ENCODE results near the gene CERS6.

Gene CERS6

GRCh38 chr2:168703926-168704325, 247.9 kb downstream of the CERS6 start:
- DNase-seq (ENCODE audit: low read depth), result no peak

DNA sequence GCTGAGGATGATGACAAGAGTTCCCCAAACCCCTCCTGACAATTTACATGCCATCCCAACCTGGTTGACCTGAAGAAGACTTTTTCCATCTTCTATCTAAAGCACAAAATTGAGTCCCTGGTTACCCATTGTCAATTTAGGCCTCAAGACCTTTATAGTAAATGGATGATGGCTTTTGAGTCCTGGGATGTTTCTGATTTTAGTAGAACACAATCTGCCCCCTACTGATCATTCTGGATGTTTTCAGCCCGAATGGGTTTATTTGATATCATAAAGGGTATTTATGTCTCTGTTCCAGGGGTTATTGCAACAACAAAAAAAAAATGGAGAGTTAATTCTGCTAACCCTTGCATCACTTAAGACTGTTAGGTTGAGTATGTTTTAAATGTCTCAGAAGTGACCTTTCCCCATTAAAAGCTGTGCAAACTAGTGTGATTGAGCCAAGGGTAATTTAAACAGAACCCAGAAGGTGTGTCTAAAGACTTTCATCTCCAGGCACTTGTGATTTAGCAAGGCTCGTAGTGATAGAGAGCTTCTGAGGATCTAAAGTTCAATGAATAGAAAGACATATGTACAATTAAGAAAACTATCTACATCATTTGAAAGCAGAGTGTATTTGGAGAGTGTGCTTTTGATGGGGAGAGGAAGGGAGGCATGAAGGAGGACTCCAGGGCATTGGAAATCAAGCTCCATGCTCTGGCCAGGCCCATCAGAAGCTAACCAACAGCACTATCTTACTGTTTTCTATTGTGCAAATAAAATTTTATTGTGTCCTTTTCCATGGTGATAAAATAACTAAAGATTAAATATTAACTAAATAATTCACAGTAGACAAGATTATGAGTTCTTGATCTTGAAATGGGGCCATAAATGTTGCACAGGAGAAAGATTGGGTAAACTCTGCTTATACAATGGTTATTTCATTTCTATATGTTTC, 249.7 kb downstream of the CERS6 start:
- DNase-seq (ENCODE audit: low read depth), result peak; percentile 46

GRCh38 chr2:168706806-168707205, 250.7 kb downstream of the CERS6 start:
- DNase-seq (ENCODE audit: low read depth), result no peak

- no peak for DNase-seq (ENCODE audit: low read depth)
Measured at GRCh38 chr2:168708080-168708479, 252.0 kb downstream of the CERS6 start.

GRCh38 chr2:168710754-168711467, 254.8 kb downstream of the CERS6 start:
- DNase-seq (ENCODE audit: low read depth), result no peak

GRCh38 chr2:168712053-168712452, 256.0 kb downstream of the CERS6 start:
- no peak for DNase-seq (ENCODE audit: low read depth)

- no peak for DNase-seq (ENCODE audit: low read depth)
Measured at GRCh38 chr2:168713325-168713724, 257.3 kb downstream of the CERS6 start.

- no peak for DNase-seq (ENCODE audit: low read depth)
Measured at GRCh38 chr2:168715849-168716248, 259.8 kb downstream of the CERS6 start.

DNA sequence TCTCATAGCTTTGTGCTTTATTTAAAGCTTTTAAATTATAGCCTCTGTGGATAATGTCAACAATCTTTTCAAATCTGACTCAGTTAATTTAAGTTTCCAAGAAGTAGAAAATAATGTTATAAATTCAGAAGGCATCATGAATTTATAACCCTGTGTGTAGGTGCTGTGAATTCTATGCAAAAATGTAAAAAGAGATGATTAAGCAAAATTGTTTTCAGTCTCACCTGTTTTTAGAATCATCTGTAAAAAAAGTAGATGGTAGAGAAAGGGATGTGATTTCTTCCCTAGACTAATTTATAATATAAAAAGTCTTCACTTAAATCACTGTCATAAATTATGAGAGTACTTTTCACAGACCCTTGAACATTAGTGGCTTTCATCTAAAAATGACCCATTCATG, 260.8 kb downstream of the CERS6 start:
- no peak for DNase-seq (ENCODE audit: low read depth)

DNA sequence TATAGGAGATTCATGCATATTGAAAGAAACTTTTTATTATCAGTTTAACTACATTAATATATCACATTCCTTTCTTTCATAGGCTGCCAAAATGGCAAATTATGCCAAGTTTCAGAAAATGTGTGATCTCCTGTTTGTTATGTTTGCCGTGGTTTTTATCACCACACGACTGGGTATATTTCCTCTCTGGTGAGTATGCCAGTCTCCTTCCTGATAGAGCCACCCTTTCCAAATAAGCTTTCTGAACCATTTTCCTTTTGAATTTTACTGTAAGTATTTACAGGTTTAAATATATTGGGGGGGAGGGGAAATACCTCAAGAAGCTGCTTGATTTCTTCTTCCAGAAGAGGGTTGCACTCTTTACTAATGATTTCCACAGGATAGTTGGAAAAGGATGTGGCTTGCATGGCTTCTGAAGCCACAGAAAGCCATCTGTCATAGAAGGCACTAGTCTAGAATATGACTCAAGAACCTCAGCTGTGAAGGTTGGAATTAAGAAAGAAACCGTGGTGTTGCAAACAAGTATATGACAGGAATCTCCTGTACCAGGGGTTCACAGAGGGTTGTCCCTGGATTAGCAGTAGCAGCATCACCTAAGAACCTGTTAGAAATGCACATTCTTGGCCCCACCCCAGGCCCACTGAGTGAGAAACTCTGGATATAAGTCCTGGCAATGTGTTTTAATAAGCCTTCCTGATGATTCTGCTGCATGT, 261.9 kb downstream of the CERS6 start:
- peak; percentile 18 for DNase-seq (ENCODE audit: low read depth)

GRCh38 chr2:168718622-168719021, 262.6 kb downstream of the CERS6 start:
- no peak for DNase-seq (ENCODE audit: low read depth)

GRCh38 chr2:168719446-168719845, 263.4 kb downstream of the CERS6 start:
- DNase-seq (ENCODE audit: low read depth), result no peak

- peak; percentile 85 for DNase-seq (ENCODE audit: low read depth)
Measured at GRCh38 chr2:168722592-168722991, 266.5 kb downstream of the CERS6 start.

DNA sequence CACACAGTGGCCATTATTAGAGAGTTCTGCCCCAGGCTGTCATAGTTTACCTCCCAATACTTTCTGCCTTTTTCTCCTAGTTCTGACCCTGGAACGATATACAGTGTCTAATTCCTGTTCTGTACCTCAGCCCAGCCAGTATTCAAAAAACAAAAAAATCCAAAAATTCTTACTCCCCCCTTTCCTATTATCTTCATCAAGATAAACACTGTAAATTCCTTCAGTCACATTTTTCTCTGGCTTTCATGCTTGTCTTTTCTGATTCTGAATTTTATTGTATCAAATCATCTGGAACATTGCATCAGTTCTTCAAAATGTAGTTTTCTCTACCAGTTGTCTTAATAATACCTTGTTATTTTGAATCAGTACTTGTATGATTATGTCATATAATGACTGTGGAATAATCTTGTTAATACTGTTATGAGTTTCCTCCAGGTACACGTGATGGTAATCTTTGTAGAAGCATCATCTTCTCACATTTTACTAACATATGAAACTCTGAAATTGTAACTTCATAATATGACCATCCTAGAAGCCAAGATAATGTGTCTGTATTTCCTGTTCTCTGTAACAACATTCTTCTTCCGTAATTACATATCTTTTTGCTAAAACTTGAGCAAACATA, 267.3 kb downstream of the CERS6 start:
- DNase-seq (ENCODE audit: low read depth), result peak; percentile 41

DNA sequence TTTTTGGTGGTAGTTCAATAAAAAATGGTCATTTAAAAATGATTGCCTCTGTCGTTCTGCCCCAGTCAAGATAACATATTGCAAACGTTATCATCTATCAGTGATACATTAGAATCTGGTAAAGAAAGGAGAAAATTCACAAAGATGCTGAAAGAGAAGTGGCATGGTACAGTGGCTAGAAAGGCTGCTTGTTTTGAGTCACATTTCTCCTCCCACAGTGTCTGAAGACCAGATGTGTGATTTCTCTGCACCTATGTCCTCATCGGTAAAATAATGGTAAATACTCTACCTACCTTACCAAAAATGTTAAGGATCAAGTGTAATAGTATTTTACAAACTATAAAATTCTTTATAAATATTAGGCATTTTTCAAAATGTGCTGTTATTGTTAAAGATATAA, 270.3 kb downstream of the CERS6 start:
- DNase-seq (ENCODE audit: low read depth), result no peak

- no peak for DNase-seq (ENCODE audit: low read depth)
Measured at GRCh38 chr2:168727904-168728470, 271.9 kb downstream of the CERS6 start.

DNA sequence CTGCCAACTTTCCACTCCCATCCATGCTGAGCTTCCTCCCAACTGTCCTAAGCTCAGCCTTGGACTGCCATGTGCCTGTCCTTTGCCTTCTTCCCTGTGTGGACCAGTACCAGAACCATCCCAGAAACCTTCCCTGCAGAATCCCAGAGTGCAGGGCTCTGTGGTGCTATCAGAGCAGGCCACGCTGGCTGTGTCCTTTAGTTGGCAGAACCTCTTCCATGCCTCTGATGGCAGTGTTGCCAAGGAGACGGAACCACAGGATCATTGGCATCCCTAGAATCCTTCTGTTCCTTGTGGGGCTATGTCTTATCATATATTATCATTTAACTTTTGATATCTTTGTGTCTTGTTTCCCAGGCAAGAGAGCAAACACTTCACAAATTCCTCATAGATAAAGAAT, 273.4 kb downstream of the CERS6 start:
- DNase-seq (ENCODE audit: low read depth), result no peak

- DNase-seq (ENCODE audit: low read depth), result no peak
Measured at GRCh38 chr2:168730344-168730743, 274.3 kb downstream of the CERS6 start.

GRCh38 chr2:168731002-168731401, 274.9 kb downstream of the CERS6 start:
- DNase-seq (ENCODE audit: low read depth), result no peak

GRCh38 chr2:168731616-168732015, 275.5 kb downstream of the CERS6 start:
- DNase-seq (ENCODE audit: low read depth), result peak; percentile 9

GRCh38 chr2:168732100-168732499, 276.0 kb downstream of the CERS6 start:
- DNase-seq (ENCODE audit: low read depth), result no peak

DNA sequence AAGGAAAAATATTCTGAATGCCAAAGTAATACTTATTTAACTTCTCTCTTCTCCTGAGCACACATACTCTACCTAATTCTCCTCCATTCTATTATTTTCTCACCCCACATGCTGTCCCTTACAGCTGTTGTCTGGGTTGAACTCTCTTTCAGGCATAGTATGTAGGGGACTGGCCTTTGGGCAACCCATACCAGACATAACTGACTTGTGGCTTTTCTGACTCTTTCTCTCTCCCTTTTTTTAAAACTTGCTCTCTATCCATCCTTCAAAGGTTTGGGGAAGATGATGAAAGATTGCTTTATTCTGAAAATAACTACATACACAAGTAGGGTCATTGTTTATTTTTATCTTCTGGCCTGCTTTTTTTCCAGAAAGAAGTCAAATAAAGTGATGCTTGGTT, 276.4 kb downstream of the CERS6 start:
- DNase-seq (ENCODE audit: low read depth), result no peak
